ENCODE data around the gene STYXL1. TPM values are rescaled to one million over a fixed set of nuclear protein-coding genes. Genes with fewer than 3 reads are reported as not detected.

Gene STYXL1
- total RNA-seq, 1 donor from 2014 or later: 45.3 TPM

- Histone ChIP-seq H3K79me2 (ENCODE audit: insufficient read depth, low read length) (no peaks in the 10 kb centered on the region), H3K36me3 (ENCODE audit: insufficient read depth, low read length) (no peaks in the 10 kb centered on the region), H4K20me1 (ENCODE audit: insufficient read depth, low read length) (no peaks in the 10 kb centered on the region), H3K27me3 (ENCODE audit: insufficient read depth, low read length) (no peaks in the 10 kb centered on the region), H2AFZ (ENCODE audit: low read depth, low read length) (no peak overlapping the region), H3K27ac (ENCODE audit: low read depth, low read length) (no peak overlapping the region), H3K9ac (ENCODE audit: low read length) (no peak overlapping the region), H3K9me3 (ENCODE audit: insufficient read depth, low read depth, low read length) (no peaks in the 10 kb centered on the region), H3K4me1 (ENCODE audit: insufficient read depth, low read length) (peaks cover 4% of the 10 kb centered on the region), H3K4me2 (ENCODE audit: low read length) (no peak overlapping the region), H3K4me3 (ENCODE audit: insufficient read depth, low read depth, low read length) (no peak overlapping the region)
- Mint-ChIP-seq H3K4me1 (ENCODE audit: low read depth, unreplicated experiment) (peaks cover 7% of the 10 kb centered on the region), H3K27me3 (ENCODE audit: low read depth, unreplicated experiment) (no peaks in the 10 kb centered on the region), H3K9me3 (ENCODE audit: unreplicated experiment) (no peaks in the 10 kb centered on the region), H3K27ac (ENCODE audit: unreplicated experiment) (no peak overlapping the region), H3K4me3 (ENCODE audit: unreplicated experiment) (no peak overlapping the region), H3K36me3 (ENCODE audit: low read depth, unreplicated experiment) (peaks cover 2% of the 10 kb centered on the region)
- FAIRE-seq: no peak
- no peak for DNase-seq (ENCODE audit: low read depth)
- TF ChIP-seq CTCF (IDR thresholded peaks at IDR 0.05; ENCODE audit: insufficient read depth, low read depth, low read length): no peak
Measured at GRCh38 chr7:76074306-76074971, 26.6 kb upstream of the STYXL1 start.

- Mint-ChIP-seq H3K27ac (ENCODE audit: unreplicated experiment) (no peak overlapping the region), H3K4me3 (ENCODE audit: unreplicated experiment) (no peak overlapping the region), H3K9me3 (ENCODE audit: unreplicated experiment) (no peaks in the 10 kb centered on the region), H3K27me3 (ENCODE audit: low read depth, unreplicated experiment) (no peaks in the 10 kb centered on the region), H3K36me3 (ENCODE audit: low read depth, unreplicated experiment) (peaks cover 2% of the 10 kb centered on the region), H3K4me1 (ENCODE audit: low read depth, unreplicated experiment) (peaks cover 9% of the 10 kb centered on the region)
- Histone ChIP-seq H3K9ac (ENCODE audit: low read length) (no peak overlapping the region), H3K36me3 (ENCODE audit: insufficient read depth, low read length) (no peaks in the 10 kb centered on the region), H3K4me1 (ENCODE audit: insufficient read depth, low read length) (peaks cover 12% of the 10 kb centered on the region), H3K4me2 (ENCODE audit: low read length) (no peak overlapping the region), H3K27me3 (ENCODE audit: insufficient read depth, low read length) (no peaks in the 10 kb centered on the region), H3K9me3 (ENCODE audit: insufficient read depth, low read depth, low read length) (no peaks in the 10 kb centered on the region), H2AFZ (ENCODE audit: low read depth, low read length) (no peak overlapping the region), H4K20me1 (ENCODE audit: insufficient read depth, low read length) (no peaks in the 10 kb centered on the region), H3K79me2 (ENCODE audit: insufficient read depth, low read length) (no peaks in the 10 kb centered on the region), H3K27ac (ENCODE audit: low read depth, low read length) (no peak overlapping the region), H3K4me3 (ENCODE audit: insufficient read depth, low read depth, low read length) (no peak overlapping the region)
- TF ChIP-seq EZH2 (IDR thresholded peaks at IDR 0.05; ENCODE audit: insufficient read depth, low read length) (no peak), CTCF (IDR thresholded peaks at IDR 0.05; ENCODE audit: insufficient read depth, low read depth, low read length) (no peak)
- FAIRE-seq (no peak), DNase-seq (ENCODE audit: low read depth) (no peak)
Measured at GRCh38 chr7:76073335-76073990, 25.7 kb upstream of the STYXL1 start.

Data from astrocyte (in vitro differentiated cells and primary cell).